Esophagus squamous epithelium (tissue), 4 donors: ENCODE data around the gene CHEK2.

ENCODE experiments used
- POLR2A ChIP-seq, 4 donors: fragments of 450-650 bp; IDR thresholded peaks; one replicate each; pipeline ENCODE4 v1.6.1; 2017; ENCODE audit warnings: antibody characterized with exemption in 4 of 4, mild to moderate bottlenecking in 4 of 4, moderate library complexity in 3 of 4
- TF ChIP-seq, protein P1 (sequence below), 6 experiments: fragments of 450-650 bp in 4 of 6; fragments of 200-600 bp in 2 of 6; sonication (generic) in 2 of 6; IDR thresholded peaks; one replicate each; pipeline ENCODE4 v1.5.1; 2016 to 2019; ENCODE audit warnings: antibody characterized with exemption in 6 of 6, mild to moderate bottlenecking in 4 of 6, moderate library complexity in 4 of 6

DNA sequence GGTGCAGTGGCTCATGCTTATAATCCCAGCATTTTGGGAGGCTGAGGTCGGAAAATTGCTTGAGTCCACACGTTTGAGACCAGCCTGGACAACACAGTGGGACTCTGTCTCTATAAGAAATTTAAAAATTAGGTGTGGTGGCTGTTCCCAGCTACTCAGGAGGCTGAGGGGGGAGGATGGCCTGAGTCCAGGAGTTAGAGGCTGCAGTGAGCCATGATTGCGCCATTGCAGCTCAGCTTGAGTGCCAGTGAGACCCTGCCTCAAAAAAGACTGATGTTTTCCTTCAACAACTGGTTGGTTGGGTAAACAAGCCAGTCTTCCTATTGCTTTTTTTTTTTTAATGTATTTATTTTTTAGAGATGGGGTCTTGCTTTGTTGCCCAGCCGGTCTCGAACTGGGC lies 49.5 kb upstream of the CHEK2 start:
- TF ChIP-seq, protein P1, sequence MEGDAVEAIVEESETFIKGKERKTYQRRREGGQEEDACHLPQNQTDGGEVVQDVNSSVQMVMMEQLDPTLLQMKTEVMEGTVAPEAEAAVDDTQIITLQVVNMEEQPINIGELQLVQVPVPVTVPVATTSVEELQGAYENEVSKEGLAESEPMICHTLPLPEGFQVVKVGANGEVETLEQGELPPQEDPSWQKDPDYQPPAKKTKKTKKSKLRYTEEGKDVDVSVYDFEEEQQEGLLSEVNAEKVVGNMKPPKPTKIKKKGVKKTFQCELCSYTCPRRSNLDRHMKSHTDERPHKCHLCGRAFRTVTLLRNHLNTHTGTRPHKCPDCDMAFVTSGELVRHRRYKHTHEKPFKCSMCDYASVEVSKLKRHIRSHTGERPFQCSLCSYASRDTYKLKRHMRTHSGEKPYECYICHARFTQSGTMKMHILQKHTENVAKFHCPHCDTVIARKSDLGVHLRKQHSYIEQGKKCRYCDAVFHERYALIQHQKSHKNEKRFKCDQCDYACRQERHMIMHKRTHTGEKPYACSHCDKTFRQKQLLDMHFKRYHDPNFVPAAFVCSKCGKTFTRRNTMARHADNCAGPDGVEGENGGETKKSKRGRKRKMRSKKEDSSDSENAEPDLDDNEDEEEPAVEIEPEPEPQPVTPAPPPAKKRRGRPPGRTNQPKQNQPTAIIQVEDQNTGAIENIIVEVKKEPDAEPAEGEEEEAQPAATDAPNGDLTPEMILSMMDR (IDR thresholded peaks at IDR 0.05) = no peak
- TF ChIP-seq POLR2A (IDR thresholded peaks at IDR 0.05) = no peak
